K562 (cell line): ENCODE results near the gene BCL3. TPM values are rescaled to one million over a fixed set of nuclear protein-coding genes. Genes with fewer than 3 reads are reported as not detected.

Source experiments
- BDP1 ChIP-seq: IDR thresholded peaks from 3 replicates; pipeline ENCODE4 v1.6.1; 2011; ENCODE audit not compliant: insufficient read length, insufficient read depth
- BHLHE40 ChIP-seq: IDR thresholded peaks from 2 replicates; pipeline ENCODE4 v1.6.1; 2011; ENCODE audit warnings: low read length, improper control_type of control experiment
- BRCA1 ChIP-seq, 2 experiments: fragments of 450-650 bp in 1 of 2; sonication (generic) in 1 of 2; formaldehyde crosslinking in 1 of 2; IDR thresholded peaks; 2 replicates each; pipeline versions ENCODE4 v1.5.0 to v1.6.1; 2017 to 2020; ENCODE audit warnings: mild to moderate bottlenecking in 1 of 2, missing genetic modification reagents in 1 of 2
- CREB3L1 ChIP-seq: fragments of 450-650 bp; IDR thresholded peaks from 2 replicates; pipeline ENCODE4 v1.6.1; 2014; ENCODE audit warnings: low read depth, mild to moderate bottlenecking, moderate library complexity, borderline replicate concordance
- DEAF1 ChIP-seq: fragments of 450-650 bp; formaldehyde crosslinking; IDR thresholded peaks from 2 replicates; pipeline ENCODE4 v1.4.0; 2020; ENCODE audit warnings: mild to moderate bottlenecking, moderate library complexity
- GABPB1 ChIP-seq: sonication (generic); formaldehyde crosslinking; IDR thresholded peaks from 2 replicates; pipeline ENCODE4 v1.8.0; 2022; ENCODE audit warnings: mild to moderate bottlenecking, missing genetic modification reagents
- JUND ChIP-seq, 2 experiments: IDR thresholded peaks; 2 replicates in 1 of 2; 3 replicates in 1 of 2; pipeline ENCODE4 v1.6.1; 2011; ENCODE audit warnings: borderline replicate concordance in 2 of 2, low read depth in 2 of 2, low read length in 2 of 2, improper control_type of control experiment in 1 of 2, missing biosample characterization in 1 of 2, missing genetic modification characterization in 1 of 2, missing genetic modification reagents in 1 of 2
- KAT7 ChIP-seq: sonication (generic); formaldehyde crosslinking; IDR thresholded peaks from 2 replicates; pipeline ENCODE4 v1.8.0; 2022; ENCODE audit warnings: missing genetic modification reagents, mild to moderate bottlenecking, borderline replicate concordance
- NBN ChIP-seq: fragments of 450-650 bp; IDR thresholded peaks from 2 replicates; pipeline ENCODE4 v1.6.1; 2016; ENCODE audit warnings: low read depth, mild to moderate bottlenecking
- NCOA1 ChIP-seq: fragments of 450-650 bp; IDR thresholded peaks from 2 replicates; pipeline ENCODE4 v1.6.1; 2016; ENCODE audit warnings: low read depth
- NFIX ChIP-seq: fragments of 250-450 bp; sonication (Bioruptor Pico); IDR thresholded peaks from 2 replicates; pipeline ENCODE4 v1.4.0; 2020; ENCODE audit warnings: low read depth, mild to moderate bottlenecking, moderate library complexity
- SMAD2 ChIP-seq: fragments of 150-350 bp; IDR thresholded peaks from 2 replicates; pipeline ENCODE4 v1.6.1; 2014; ENCODE audit warnings: low read depth, mild to moderate bottlenecking, low read length
- SMARCE1 ChIP-seq: fragments of 450-650 bp; IDR thresholded peaks from 2 replicates; pipeline ENCODE4 v1.7.1; 2016; ENCODE audit warnings: mild to moderate bottlenecking
- SRSF9 ChIP-seq: fragments of 200-400 bp; formaldehyde crosslinking; IDR thresholded peaks from 2 replicates; pipeline ENCODE4 v1.6.1; 2017; ENCODE audit warnings: low read depth, low read length, borderline replicate concordance
- STAG1 ChIP-seq: sonication (generic); formaldehyde crosslinking; IDR thresholded peaks from 2 replicates; pipeline ENCODE4 v1.5.0; 2020; ENCODE audit warnings: missing genetic modification reagents, borderline replicate concordance
- STAT6 ChIP-seq: sonication (generic); formaldehyde crosslinking; IDR thresholded peaks from 2 replicates; pipeline ENCODE4 v1.8.1; 2023; ENCODE audit warnings: mild to moderate bottlenecking, missing genetic modification reagents
- ZBTB1 ChIP-seq: sonication (generic); formaldehyde crosslinking; IDR thresholded peaks from 2 replicates; pipeline ENCODE4 v1.8.1; 2023; ENCODE audit warnings: missing genetic modification reagents, low read depth, mild to moderate bottlenecking, borderline replicate concordance
- ZFP1 ChIP-seq: fragments of 450-650 bp; formaldehyde crosslinking; IDR thresholded peaks from 2 replicates; pipeline ENCODE4 v1.4.0; 2020; ENCODE audit warnings: mild to moderate bottlenecking, mixed read lengths
- ZNF140 ChIP-seq: fragments of 250-450 bp; sonication (Bioruptor Pico); IDR thresholded peaks from 2 replicates; pipeline ENCODE4 v1.8.0; 2021; ENCODE audit warnings: moderate library complexity, mild to moderate bottlenecking, inconsistent platforms
- ZNF512 ChIP-seq: IDR thresholded peaks from 2 replicates; pipeline ENCODE4 v1.6.1; 2016; ENCODE audit warnings: missing genetic modification characterization, missing compliant biosample characterization
- ZNF696 ChIP-seq: fragments of 250-450 bp; sonication (Bioruptor Pico); conservative IDR thresholded peaks from 2 replicates; pipeline ENCODE4 v1.4.0; 2020; ENCODE audit warnings: mild to moderate bottlenecking, moderate library complexity
- ZNF717 ChIP-seq: fragments of 250-450 bp; sonication (Bioruptor Pico); IDR thresholded peaks from 2 replicates; pipeline ENCODE4 v1.5.0; 2021
- polyA plus RNA-seq, 8 experiments: library from polyadenylated mRNA; depleted of rRNA in 4 of 8; stranded (reverse) in 5 of 8; unstranded in 3 of 8; fragments of >200 nt; fragmentation: Nextera tagmentation in 2 of 8; fragmentation: Illumina TruSeq in 1 of 8; extraction: Ambion mirVana in 2 of 8; extraction: Trizol in 1 of 8; gene quantifications; 2 replicates each; pipeline versions ENCODE4 v1.2.1 to v1.2.3, GENCODE V29; 2011 to 2014; ENCODE audit warnings: inconsistent platforms in 1 of 8, missing spikeins in 1 of 8
- total RNA-seq, 7 experiments: library from RNA; depleted of rRNA in 6 of 7; stranded (reverse); fragments of >200 nt in 6 of 7; fragmentation: Illumina TruSeq in 2 of 7; extraction: Trizol in 2 of 7; gene quantifications; 2 replicates each; pipeline versions ENCODE4 v1.2.1 to v1.2.3, GENCODE V29; 2011 to 2021; ENCODE audit warnings: low replicate concordance in 1 of 7

Gene BCL3
- total and polyA plus RNA-seq, 9 of the 15 experiments (the other 6 are each of a cell fraction or from before 2014, with no cell fraction given), result 0.03 to 2.4 (median 0.50) TPM; not detected in 1

GRCh38 chr19:44723952-44724319 lies 24.6 kb upstream of the BCL3 start (continued):
- TF ChIP-seq BRCA1 (IDR thresholded peaks at IDR 0.05) (no peak), BRCA1 (CRISPR knock-in tag; IDR thresholded peaks at IDR 0.05) (no peak), STAG1 (peak; percentile 88), ZNF696 (CRISPR knock-in tag) (no peak), ZNF512 (tag) (no peak), CREB3L1 (no peak), ZFP1 (CRISPR knock-in tag) (no peak), NFIX (CRISPR knock-in tag) (no peak), NBN (no peak), BHLHE40 (peak; percentile 47), KAT7 (CRISPR knock-in tag) (no peak), SMARCE1 (no peak), DEAF1 (peak; percentile 95), BDP1 (no peak), ZNF140 (CRISPR knock-in tag) (no peak), GABPB1 (CRISPR knock-in tag) (no peak), JUND (IDR thresholded peaks at IDR 0.05; ENCODE audit: borderline replicate concordance, low read depth, low read length) (peak; percentile 36; the same call in 1 of the 2 replicates), JUND (tag; IDR thresholded peaks at IDR 0.05; ENCODE audit: borderline replicate concordance, low read depth, low read length) (no peak), ZNF717 (CRISPR knock-in tag) (no peak), ZBTB1 (CRISPR knock-in tag) (no peak), STAT6 (no peak), SRSF9 (no peak), SMAD2 (no peak), NCOA1 (no peak)
